IPS-15b (cell line): ENCODE measurements around the gene ARHGAP26.

Experiments used
- H3K27me3 ChIP-seq: one replicate; pipeline ENCODE4 v1.6.1; 2013; ENCODE audit warnings: low read length; ENCODE audit not compliant: control insufficient read depth, insufficient read depth
- H3K36me3 ChIP-seq: one replicate; pipeline ENCODE4 v1.6.1; 2013; ENCODE audit warnings: low read length; ENCODE audit not compliant: control insufficient read depth, insufficient read depth
- H3K4me1 ChIP-seq: one replicate; pipeline ENCODE4 v1.6.1; 2013; ENCODE audit warnings: mild to moderate bottlenecking, low read length; ENCODE audit not compliant: control insufficient read depth, insufficient read depth
- H3K4me3 ChIP-seq: one replicate; pipeline ENCODE4 v1.5.1; 2013; ENCODE audit warnings: low read depth, low read length
- H3K9ac ChIP-seq: one replicate; pipeline ENCODE4 v1.6.1; 2013; ENCODE audit warnings: low read depth, mild to moderate bottlenecking, low read length
- H3K9me3 ChIP-seq: one replicate; pipeline ENCODE4 v1.6.1; 2013; ENCODE audit warnings: mild to moderate bottlenecking, low read length; ENCODE audit not compliant: control insufficient read depth, insufficient read depth

The ARHGAP26 gene

GRCh38 chr5:143233031-143233430, 462.9 kb downstream of the ARHGAP26 start:
- H3K4me3 ChIP-seq, result no peak overlapping the region
- no peak overlapping the region for H3K9ac ChIP-seq
- peaks cover 3% of the 10 kb centered on the region for H3K4me1 ChIP-seq
- no peaks in the 10 kb centered on the region for H3K9me3 ChIP-seq
- no peaks in the 10 kb centered on the region for H3K27me3 ChIP-seq
- H3K36me3 ChIP-seq, result no peaks in the 10 kb centered on the region

- H3K9me3 ChIP-seq, result no peaks in the 10 kb centered on the region
Observed at GRCh38 chr5:143234162-143234842, 464.1 kb downstream of the ARHGAP26 start.

DNA sequence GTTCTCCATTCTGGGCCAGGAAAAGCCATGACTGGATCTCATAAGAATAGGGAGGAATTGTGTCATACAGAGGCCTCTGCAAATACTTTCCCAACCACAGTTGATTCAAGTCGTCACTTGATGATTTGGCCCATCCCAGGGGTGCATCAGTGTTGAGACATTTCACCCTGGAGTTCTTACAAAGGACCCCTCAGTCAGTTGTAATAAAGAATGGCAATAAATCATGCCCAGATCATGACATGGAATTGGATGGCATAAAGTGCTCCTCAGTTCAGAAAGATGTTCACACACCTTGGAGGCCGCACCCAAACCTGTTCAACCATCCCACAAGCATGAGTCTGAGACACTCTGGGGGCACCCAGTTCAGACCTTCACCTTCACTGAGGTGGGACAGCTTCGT, 465.2 kb downstream of the ARHGAP26 start:
- H3K9me3 ChIP-seq, result no peaks in the 10 kb centered on the region
- no peaks in the 10 kb centered on the region for H3K4me1 ChIP-seq
- H3K36me3 ChIP-seq, result no peaks in the 10 kb centered on the region
- H3K4me3 ChIP-seq, result no peak overlapping the region
- no peak overlapping the region for H3K9ac ChIP-seq
- no peaks in the 10 kb centered on the region for H3K27me3 ChIP-seq

More at GRCh38 chr5:143234162-143234842, 464.1 kb downstream of the ARHGAP26 start:
- H3K27me3 ChIP-seq, result no peaks in the 10 kb centered on the region
- no peak overlapping the region for H3K4me3 ChIP-seq
- H3K4me1 ChIP-seq, result peaks cover 3% of the 10 kb centered on the region
- H3K9ac ChIP-seq, result no peak overlapping the region
- no peaks in the 10 kb centered on the region for H3K36me3 ChIP-seq

DNA sequence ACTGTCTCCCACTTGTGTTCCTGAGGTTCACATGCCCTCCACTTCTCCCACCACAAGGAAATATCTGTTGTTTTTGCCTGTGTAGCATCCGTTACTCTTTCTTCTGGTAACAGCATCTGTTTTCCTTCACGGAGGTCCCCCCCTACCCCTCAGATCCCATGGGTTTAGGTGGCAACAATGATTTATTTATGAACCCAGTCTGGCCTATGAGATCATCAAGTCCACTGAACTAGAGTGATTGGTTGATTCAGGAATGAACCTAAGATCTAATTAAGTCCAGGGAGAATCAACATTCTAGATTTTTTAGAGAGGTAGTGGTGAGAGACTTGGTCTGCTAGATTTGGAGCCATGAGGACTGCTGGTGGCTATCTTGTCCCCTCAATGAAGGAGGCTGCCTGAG, 466.5 kb downstream of the ARHGAP26 start:
- Histone ChIP-seq H3K27me3 (no peaks in the 10 kb centered on the region), H3K9ac (no peak overlapping the region), H3K4me1 (no peaks in the 10 kb centered on the region), H3K4me3 (no peak overlapping the region), H3K9me3 (no peaks in the 10 kb centered on the region), H3K36me3 (no peaks in the 10 kb centered on the region)

GRCh38 chr5:143237664-143238063, 467.5 kb downstream of the ARHGAP26 start:
- H3K4me3 ChIP-seq, result no peak overlapping the region
- no peaks in the 10 kb centered on the region for H3K9me3 ChIP-seq
- no peaks in the 10 kb centered on the region for H3K4me1 ChIP-seq
- H3K9ac ChIP-seq, result no peak overlapping the region
- H3K36me3 ChIP-seq, result no peaks in the 10 kb centered on the region
- no peaks in the 10 kb centered on the region for H3K27me3 ChIP-seq

GRCh38 chr5:143238620-143239019, 468.4 kb downstream of the ARHGAP26 start:
- Histone ChIP-seq H3K9ac (no peak overlapping the region), H3K36me3 (no peaks in the 10 kb centered on the region), H3K27me3 (no peaks in the 10 kb centered on the region), H3K9me3 (no peaks in the 10 kb centered on the region), H3K4me1 (no peaks in the 10 kb centered on the region), H3K4me3 (no peak overlapping the region)

- Histone ChIP-seq H3K4me3 (no peak overlapping the region), H3K9me3 (no peaks in the 10 kb centered on the region), H3K9ac (no peak overlapping the region), H3K36me3 (no peaks in the 10 kb centered on the region), H3K27me3 (no peaks in the 10 kb centered on the region), H3K4me1 (no peaks in the 10 kb centered on the region)
Observed at GRCh38 chr5:143239882-143240518, 469.8 kb downstream of the ARHGAP26 start.

- no peaks in the 10 kb centered on the region for H3K4me1 ChIP-seq
- no peak overlapping the region for H3K9ac ChIP-seq
- H3K36me3 ChIP-seq, result no peaks in the 10 kb centered on the region
- no peaks in the 10 kb centered on the region for H3K27me3 ChIP-seq
- H3K9me3 ChIP-seq, result no peaks in the 10 kb centered on the region
- H3K4me3 ChIP-seq, result no peak overlapping the region
Observed at GRCh38 chr5:143241892-143242291, 471.7 kb downstream of the ARHGAP26 start.

- Histone ChIP-seq H3K9ac (no peak overlapping the region), H3K4me1 (no peaks in the 10 kb centered on the region), H3K4me3 (no peak overlapping the region), H3K36me3 (no peaks in the 10 kb centered on the region), H3K27me3 (no peaks in the 10 kb centered on the region), H3K9me3 (no peaks in the 10 kb centered on the region)
Observed at GRCh38 chr5:143243103-143243502, 472.9 kb downstream of the ARHGAP26 start.

DNA sequence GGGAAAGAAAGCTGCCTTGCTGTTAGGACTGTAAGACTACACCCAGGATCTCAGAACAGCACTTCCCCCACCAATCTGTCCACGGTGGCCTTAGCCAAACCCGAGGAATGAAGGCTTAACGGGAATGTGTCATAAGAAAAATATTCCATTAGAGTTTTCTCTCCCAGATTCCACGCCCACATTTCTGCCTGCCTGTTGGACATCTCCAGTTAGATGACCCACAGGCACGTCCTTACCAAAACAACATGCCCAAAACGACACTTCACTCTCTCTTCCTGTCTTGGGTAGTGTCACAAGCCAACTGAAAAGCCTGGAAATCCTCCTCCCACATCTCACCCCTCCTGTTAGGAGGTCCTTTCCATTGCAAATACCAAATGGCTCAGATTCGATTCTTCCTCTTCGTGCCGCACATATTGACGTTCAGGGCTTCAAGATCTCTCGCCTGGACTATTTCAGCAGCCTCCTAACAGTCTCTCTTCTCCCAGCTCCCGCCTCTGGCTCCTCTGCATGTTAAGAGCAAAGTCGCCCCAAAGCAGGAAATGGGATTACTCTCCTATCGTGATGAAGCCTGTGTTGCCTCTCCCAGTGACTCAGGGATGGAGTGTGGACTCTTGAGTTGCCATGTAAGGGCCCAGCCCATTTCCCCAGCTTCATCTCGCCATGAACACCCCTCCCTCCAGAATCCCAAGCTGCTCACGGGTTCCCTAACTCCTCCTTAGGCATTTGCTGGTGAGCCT, 474.0 kb downstream of the ARHGAP26 start:
- Histone ChIP-seq H3K4me1 (no peaks in the 10 kb centered on the region), H3K9ac (no peak overlapping the region), H3K27me3 (no peaks in the 10 kb centered on the region), H3K4me3 (no peak overlapping the region), H3K36me3 (no peaks in the 10 kb centered on the region), H3K9me3 (no peaks in the 10 kb centered on the region)

DNA sequence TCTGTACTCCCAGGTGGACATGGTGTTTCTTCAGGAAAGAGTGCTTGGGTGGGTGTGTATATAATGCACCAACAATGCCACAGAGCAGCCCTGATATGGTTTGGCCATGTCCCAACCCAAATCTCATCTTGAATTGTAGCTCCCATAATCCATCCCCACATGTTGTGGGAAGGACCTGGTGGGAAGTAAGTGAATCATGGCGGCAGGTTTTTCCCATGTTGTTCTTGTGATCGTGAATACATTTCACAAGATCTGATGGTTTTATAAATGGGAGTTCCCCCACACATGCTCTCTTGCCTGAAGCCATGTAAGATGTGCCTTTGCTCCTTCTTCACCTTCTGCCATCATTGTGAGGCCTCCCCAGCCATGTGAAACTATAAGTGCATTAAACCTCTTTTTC, 474.8 kb downstream of the ARHGAP26 start:
- H3K27me3 ChIP-seq, result no peaks in the 10 kb centered on the region
- no peaks in the 10 kb centered on the region for H3K36me3 ChIP-seq
- no peak overlapping the region for H3K4me3 ChIP-seq
- H3K9ac ChIP-seq, result no peak overlapping the region
- no peaks in the 10 kb centered on the region for H3K9me3 ChIP-seq
- no peaks in the 10 kb centered on the region for H3K4me1 ChIP-seq
